GM18870 (cell line): Measurements from ENCODE around the gene PYGO2.
"Not testable (repeated sequence)": the region's sequence is repeated elsewhere in the genome, so short reads cannot be mapped to it uniquely, and the experiment has no call there.

ENCODE experiments used
- ATAC-seq: cut with Tn5 transposase; IDR thresholded peaks from one replicate; pipeline ENCODE4 v1.9.1; 2021; ENCODE audit warnings: moderate library complexity; ENCODE audit not compliant: unreplicated experiment

The PYGO2 gene

DNA sequence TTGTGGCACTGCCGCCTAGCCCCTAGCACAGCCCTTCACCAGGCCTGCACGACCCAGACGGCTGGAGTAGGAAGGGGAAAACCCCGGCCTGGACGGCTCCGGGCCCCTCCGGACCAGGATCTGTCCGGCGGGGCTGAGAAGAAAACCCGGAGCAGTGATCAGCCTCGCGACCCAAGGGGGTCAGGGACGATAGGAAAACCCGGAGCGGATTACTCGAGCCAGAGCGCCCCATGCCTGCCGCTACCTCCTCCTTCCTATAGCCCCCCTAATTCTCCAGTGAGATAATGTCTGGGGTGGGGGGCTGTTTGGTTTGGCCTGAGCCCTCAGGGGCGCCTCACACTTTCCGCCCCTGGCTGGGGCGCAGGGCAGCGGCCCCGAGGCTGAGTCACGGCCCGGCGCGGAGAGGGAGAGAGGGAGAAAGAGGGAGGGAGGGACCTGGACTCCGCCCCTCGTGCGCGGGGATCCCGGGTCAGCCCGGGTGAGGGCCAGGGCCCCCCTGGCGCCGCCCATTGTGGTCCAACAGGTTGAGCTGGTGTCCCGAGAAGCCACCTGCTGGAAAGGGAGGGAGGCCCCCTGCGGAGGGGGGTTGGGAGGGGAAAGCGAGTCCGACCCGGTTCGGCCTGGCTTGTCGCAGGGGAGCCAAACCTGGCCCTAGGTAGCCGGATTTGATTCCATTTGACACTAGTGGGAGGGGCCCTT, 39.3 kb upstream of the PYGO2 start:
- no peak for ATAC-seq

DNA sequence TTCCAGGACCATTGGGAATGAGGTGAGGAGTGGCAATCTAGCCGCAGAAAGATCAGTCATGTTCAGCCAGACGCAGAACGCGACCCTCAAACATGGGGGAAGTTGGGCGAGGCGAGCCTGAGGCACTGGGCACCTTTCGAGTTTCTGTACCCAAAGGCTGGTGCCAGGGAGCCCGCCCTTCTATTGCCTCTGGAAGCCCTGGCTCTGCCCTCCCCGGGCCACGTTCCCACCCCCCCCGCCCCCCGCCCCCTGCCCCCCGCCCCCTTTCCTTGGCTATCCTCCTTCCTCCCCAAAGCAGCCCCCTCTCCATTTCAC, 38.8 kb upstream of the PYGO2 start:
- no peak for ATAC-seq

- ATAC-seq: no peak
Observed at GRCh38 chr1:154999571-155000410, 38.2 kb upstream of the PYGO2 start.

- ATAC-seq: no peak
Observed at GRCh38 chr1:154998818-154999570, 37.4 kb upstream of the PYGO2 start.

- ATAC-seq: no peak
Observed at GRCh38 chr1:154998201-154998780, 36.7 kb upstream of the PYGO2 start.

GRCh38 chr1:154996966-154997701, 35.6 kb upstream of the PYGO2 start:
- ATAC-seq: no peak

DNA sequence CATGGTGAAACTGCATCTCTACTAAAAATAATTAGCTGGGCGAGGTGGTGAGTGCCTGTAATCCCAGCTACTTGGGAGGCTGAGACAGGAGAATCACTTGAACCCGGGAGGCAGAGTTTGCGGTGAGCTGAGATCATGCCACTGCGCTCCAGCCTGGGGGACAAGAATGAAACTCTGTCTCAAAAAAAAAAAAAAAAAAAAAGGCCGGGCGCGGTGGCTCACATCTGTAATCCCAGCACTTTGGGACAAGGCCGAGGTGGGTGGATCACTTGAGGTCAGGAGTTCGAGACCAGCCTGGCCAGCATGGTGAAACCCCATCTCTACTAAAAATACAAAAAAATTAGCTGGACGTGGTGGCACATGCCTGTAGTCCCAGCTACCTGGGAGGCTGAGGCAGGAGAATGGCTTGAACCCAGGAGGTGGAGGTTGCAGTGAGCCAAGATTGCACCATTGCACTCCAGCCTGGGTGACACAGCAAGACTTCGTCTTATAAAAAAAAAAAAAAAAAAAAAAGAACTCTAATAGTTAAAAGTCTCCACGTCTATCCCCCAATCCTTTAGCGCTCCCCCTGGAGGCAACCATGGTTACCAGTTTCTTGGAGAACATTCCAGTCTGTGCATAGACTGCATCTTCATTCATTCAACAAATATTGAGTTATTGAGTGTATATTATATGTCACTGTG, 33.9 kb upstream of the PYGO2 start:
- ATAC-seq: not testable (repeated sequence)

DNA sequence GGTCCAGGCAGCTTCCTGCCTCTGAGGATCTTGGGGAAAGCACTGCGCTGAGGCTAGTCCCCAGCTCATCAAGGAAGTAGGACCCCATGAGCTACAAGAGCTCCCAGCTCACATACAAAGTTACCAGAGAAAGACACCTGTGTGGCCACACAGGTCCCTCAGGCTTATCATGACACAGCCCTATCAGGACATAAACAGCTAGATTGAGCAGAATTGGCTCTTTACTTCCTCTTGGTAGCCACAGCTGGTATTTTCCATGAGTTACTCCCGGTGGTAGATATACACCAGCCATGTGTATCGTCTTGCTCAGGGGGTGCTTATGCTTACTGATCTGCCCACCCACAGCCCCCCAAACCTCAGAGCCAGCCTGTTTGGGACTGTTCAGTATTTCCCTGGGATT, 33.0 kb upstream of the PYGO2 start:
- ATAC-seq: no peak

GRCh38 chr1:154994269-154994587, 32.6 kb upstream of the PYGO2 start:
- no peak for ATAC-seq

DNA sequence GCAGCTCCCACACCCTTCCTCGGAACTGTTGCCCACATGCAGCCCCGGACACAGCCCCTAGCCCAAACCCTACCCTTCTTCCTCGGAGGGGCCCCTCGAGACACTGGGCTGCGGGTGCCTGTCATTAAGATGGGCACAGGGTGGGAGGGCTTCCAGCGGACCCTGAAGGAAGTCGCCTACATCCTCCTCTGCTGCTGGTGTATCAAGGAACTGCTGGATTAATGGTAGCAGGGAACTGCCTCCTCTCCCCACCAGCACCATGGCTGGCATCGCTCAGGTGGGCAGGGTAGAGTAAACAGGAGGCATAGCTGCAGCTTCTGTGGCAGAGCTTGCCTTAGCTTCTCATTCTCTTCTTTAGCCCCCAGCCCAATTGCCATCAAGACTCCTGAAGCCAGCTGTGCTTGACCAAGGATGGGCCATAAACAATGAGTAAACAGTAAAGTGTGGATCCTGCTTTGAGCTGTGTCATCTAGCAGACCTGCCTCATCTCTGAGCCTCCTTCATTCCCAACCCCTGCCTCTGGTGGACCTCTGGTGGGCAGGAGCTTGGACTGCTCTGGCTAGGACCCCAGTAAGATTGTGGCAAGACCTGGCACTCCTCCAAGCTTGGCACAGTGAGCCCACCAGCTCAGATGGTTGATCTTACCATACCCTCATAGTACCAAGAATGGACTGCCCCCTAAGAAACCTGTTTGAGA, 32.1 kb upstream of the PYGO2 start, which contains the start of gene LENEP:
Gene LENEP (plus strand): TSS at position 15 of the 697 bp plus-strand sequence. CDS start 22 bp downstream, at position 37.
- no peak for ATAC-seq

GRCh38 chr1:154992721-154993571, 31.4 kb upstream of the PYGO2 start:
- no peak for ATAC-seq

DNA sequence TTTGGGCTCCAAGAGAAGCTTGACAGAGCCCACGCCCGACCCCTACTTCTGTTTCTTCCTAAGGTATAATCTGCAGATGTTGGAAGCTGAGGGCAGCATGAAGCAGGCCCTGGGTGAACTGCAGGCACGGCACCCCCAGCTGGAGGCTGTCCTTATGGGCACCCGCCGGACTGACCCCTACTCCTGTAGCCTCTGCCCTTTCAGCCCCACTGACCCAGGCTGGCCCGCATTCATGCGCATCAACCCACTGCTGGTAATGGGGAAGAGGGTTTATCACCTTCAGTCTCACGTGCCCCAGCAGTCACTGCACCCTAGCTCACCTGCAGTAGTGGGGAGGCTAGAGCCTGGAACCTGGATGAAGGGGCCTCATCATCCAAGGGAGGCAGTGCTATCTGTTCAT, 28.7 kb upstream of the PYGO2 start:
- ATAC-seq: no peak

DNA sequence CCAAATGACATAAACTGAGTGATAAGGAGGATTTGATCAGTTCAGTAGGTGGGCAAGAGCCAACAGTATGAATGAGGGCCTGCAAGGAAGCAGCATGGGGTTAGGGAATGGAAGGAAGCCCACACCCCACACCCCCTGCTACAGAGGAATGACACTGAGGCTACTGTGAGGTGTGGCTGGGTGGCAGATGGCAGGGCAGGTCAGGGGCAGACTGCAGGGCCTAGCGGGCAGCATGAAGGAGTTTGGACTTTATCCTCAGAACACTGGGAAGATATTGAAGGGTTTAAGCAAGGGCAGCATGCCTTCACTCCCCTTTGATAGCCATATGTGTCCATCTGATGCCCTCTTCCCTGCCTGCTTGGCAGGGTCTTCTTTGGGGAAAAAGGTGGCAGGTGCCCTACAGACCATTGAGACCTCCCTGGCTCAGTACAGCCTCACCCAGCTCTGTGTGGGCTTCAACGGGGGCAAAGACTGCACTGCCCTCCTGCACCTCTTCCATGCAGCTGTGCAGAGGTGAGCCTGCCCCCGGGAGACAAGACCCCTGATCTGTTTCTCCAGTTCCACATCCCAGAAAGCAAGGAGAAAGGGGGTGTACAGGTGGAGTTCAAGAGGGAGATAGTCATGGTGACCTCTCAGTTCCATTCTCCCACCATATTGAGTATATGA, 27.7 kb upstream of the PYGO2 start:
- ATAC-seq: no peak

GRCh38 chr1:154988058-154988954, 26.7 kb upstream of the PYGO2 start:
- ATAC-seq: no peak

- no peak for ATAC-seq
Observed at GRCh38 chr1:154987326-154987725, 25.7 kb upstream of the PYGO2 start.

- not testable (repeated sequence) for ATAC-seq
Observed at GRCh38 chr1:154986736-154987135, 25.2 kb upstream of the PYGO2 start.
